Measurements from ENCODE around the gene HDAC9.
A peak's percentile ranks its signal among the peaks of the same experiment; 100 is the strongest.

HDAC9 gene

GRCh38 chr7:18547509-18548187 lies 52.1 kb downstream of the HDAC9 start:
- peaks cover 3% of the 10 kb centered on the region for H3K4me1 ChIP-seq (ENCODE audit: control insufficient read depth, insufficient read depth, low read length)
- H3K27me3 ChIP-seq (ENCODE audit: control insufficient read depth, insufficient read depth, low read length), result no peaks in the 10 kb centered on the region
- no peaks in the 10 kb centered on the region for H3K9me3 ChIP-seq (ENCODE audit: control insufficient read depth, insufficient read depth, low read length)
- no peak overlapping the region for H3K4me3 ChIP-seq (ENCODE audit: low read depth, low read length)
- no peaks in the 10 kb centered on the region for H3K36me3 ChIP-seq (ENCODE audit: control insufficient read depth, insufficient read depth, low read length)
- H3K9ac ChIP-seq (ENCODE audit: low read depth, low read length), result no peak overlapping the region

DNA sequence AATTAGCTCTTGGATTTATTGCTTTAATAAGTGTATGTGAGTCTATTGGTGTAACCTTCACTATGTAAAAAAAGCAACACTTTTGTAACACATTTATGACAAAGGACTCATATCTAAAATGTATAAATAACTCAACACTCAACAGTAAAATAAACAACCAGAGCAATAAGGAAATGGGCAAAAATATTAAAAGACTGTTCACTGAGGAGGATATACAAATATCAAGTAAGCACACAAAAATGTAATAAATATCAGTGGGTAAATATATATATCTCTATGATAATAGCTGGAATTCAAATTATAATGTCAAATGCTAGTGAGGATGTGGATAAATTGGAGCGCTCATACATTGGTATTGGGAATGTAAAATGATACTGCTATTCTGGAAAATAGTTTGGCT lies 53.0 kb downstream of the HDAC9 start:
- no peak overlapping the region for H3K4me3 ChIP-seq (ENCODE audit: low read depth, low read length)
- H3K4me1 ChIP-seq (ENCODE audit: control insufficient read depth, insufficient read depth, low read length), result peaks cover 3% of the 10 kb centered on the region
- no peaks in the 10 kb centered on the region for H3K9me3 ChIP-seq (ENCODE audit: control insufficient read depth, insufficient read depth, low read length)
- no peak overlapping the region for H3K9ac ChIP-seq (ENCODE audit: low read depth, low read length)
- H3K27me3 ChIP-seq (ENCODE audit: control insufficient read depth, insufficient read depth, low read length), result no peaks in the 10 kb centered on the region
- H3K36me3 ChIP-seq (ENCODE audit: control insufficient read depth, insufficient read depth, low read length), result no peaks in the 10 kb centered on the region

DNA sequence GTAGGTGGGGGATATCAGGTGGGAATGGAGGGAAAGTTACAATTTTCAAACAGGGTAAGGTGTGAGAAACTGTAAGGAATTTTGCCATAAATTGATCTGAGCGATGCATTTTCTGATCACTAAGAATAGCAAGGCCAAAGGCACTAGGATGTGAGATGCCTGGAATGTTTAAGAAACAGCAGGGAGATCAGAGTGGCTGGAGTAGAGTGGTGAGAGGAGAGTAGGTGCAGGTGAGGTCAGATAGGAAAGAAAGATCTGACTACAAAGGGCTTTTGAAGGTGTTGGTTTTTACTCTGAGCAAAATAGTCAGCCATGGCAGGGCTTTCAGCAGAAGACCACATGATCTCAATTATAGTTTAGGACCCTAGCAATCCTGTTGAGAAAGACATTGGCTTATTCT lies 55.0 kb downstream of the HDAC9 start:
- no peaks in the 10 kb centered on the region for H3K9me3 ChIP-seq (ENCODE audit: control insufficient read depth, insufficient read depth, low read length)
- no peaks in the 10 kb centered on the region for H3K27me3 ChIP-seq (ENCODE audit: control insufficient read depth, insufficient read depth, low read length)
- no peak overlapping the region for H3K4me3 ChIP-seq (ENCODE audit: low read depth, low read length)
- H3K4me1 ChIP-seq (ENCODE audit: control insufficient read depth, insufficient read depth, low read length), result peaks cover 3% of the 10 kb centered on the region
- no peaks in the 10 kb centered on the region for H3K36me3 ChIP-seq (ENCODE audit: control insufficient read depth, insufficient read depth, low read length)
- H3K9ac ChIP-seq (ENCODE audit: low read depth, low read length), result no peak overlapping the region

- H3K36me3 ChIP-seq (ENCODE audit: control insufficient read depth, insufficient read depth, low read length), result no peaks in the 10 kb centered on the region
- H3K27me3 ChIP-seq (ENCODE audit: control insufficient read depth, insufficient read depth, low read length), result no peaks in the 10 kb centered on the region
- no peaks in the 10 kb centered on the region for H3K9me3 ChIP-seq (ENCODE audit: control insufficient read depth, insufficient read depth, low read length)
- H3K4me3 ChIP-seq (ENCODE audit: low read depth, low read length), result no peak overlapping the region
- H3K4me1 ChIP-seq (ENCODE audit: control insufficient read depth, insufficient read depth, low read length), result peaks cover 3% of the 10 kb centered on the region
- peak overlapping the region; percentile 8 for H3K9ac ChIP-seq (ENCODE audit: low read depth, low read length)
Measured at GRCh38 chr7:18552316-18552916, 56.9 kb downstream of the HDAC9 start.

DNA sequence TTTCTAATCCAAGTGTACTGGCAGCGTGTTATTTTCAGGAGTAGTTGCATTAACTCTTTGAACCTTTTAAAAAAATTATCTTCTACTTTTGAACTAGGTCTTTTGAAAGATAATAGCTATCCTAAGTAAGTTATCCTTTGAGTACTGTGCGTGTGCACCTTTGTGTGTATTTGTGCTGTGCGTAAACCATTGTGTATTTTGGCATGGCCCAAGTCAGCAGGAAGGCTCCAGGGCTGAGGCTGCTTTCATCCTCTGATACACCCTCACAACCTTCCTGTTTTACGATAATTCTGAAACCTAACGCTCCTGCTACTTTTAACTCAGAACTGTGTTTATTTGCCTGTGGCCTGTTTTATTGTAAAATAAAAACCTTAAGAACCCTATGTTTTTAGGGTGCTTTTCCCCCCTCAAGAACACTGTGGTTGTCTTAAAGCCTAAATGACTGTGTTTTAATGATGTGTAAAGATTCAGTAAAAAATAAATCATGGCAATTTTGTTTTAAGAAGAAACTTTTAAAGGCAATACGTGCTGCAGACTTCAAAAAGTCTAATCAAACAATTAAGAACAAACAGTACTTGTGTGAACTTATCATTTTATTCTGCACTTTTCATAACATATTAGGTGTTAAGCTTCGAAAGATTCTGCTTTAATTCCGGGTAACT lies 57.5 kb downstream of the HDAC9 start:
- no peaks in the 10 kb centered on the region for H3K9me3 ChIP-seq (ENCODE audit: control insufficient read depth, insufficient read depth, low read length)
- no peaks in the 10 kb centered on the region for H3K36me3 ChIP-seq (ENCODE audit: control insufficient read depth, insufficient read depth, low read length)
- no peaks in the 10 kb centered on the region for H3K27me3 ChIP-seq (ENCODE audit: control insufficient read depth, insufficient read depth, low read length)
- H3K9ac ChIP-seq (ENCODE audit: low read depth, low read length), result peak overlapping the region; percentile 8
- no peak overlapping the region for H3K4me3 ChIP-seq (ENCODE audit: low read depth, low read length)
- H3K4me1 ChIP-seq (ENCODE audit: control insufficient read depth, insufficient read depth, low read length), result peaks cover 3% of the 10 kb centered on the region

GRCh38 chr7:18553605-18554003 lies 58.1 kb downstream of the HDAC9 start:
- Histone ChIP-seq H3K9me3 (ENCODE audit: control insufficient read depth, insufficient read depth, low read length) (no peaks in the 10 kb centered on the region), H3K4me1 (ENCODE audit: control insufficient read depth, insufficient read depth, low read length) (peaks cover 3% of the 10 kb centered on the region), H3K27me3 (ENCODE audit: control insufficient read depth, insufficient read depth, low read length) (no peaks in the 10 kb centered on the region), H3K4me3 (ENCODE audit: low read depth, low read length) (no peak overlapping the region), H3K36me3 (ENCODE audit: control insufficient read depth, insufficient read depth, low read length) (no peaks in the 10 kb centered on the region), H3K9ac (ENCODE audit: low read depth, low read length) (no peak overlapping the region)

GRCh38 chr7:18555120-18555519 lies 59.6 kb downstream of the HDAC9 start:
- Histone ChIP-seq H3K27me3 (ENCODE audit: control insufficient read depth, insufficient read depth, low read length) (no peaks in the 10 kb centered on the region), H3K36me3 (ENCODE audit: control insufficient read depth, insufficient read depth, low read length) (no peaks in the 10 kb centered on the region), H3K9ac (ENCODE audit: low read depth, low read length) (no peak overlapping the region), H3K4me1 (ENCODE audit: control insufficient read depth, insufficient read depth, low read length) (peaks cover 3% of the 10 kb centered on the region), H3K4me3 (ENCODE audit: low read depth, low read length) (no peak overlapping the region), H3K9me3 (ENCODE audit: control insufficient read depth, insufficient read depth, low read length) (no peaks in the 10 kb centered on the region)

DNA sequence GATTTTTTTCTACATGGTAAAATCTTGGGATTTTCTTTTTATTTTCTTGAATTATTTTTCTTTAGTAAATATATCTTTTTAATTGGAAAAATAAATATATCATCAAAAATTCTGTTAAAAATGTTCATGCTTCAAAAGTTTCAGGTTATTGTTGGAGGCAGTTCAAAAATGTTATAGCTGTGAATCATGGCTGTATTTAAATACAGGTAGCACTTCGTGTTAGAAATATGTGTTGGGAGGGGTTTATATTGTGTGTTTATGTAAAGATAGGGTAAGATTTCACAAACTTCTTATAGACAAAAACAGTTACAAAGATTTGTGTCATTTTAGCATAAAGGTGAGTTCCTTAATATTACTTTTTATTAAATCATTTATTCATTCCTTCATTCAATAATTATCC lies 60.4 kb downstream of the HDAC9 start:
- no peaks in the 10 kb centered on the region for H3K4me1 ChIP-seq (ENCODE audit: control insufficient read depth, insufficient read depth, low read length)

DNA sequence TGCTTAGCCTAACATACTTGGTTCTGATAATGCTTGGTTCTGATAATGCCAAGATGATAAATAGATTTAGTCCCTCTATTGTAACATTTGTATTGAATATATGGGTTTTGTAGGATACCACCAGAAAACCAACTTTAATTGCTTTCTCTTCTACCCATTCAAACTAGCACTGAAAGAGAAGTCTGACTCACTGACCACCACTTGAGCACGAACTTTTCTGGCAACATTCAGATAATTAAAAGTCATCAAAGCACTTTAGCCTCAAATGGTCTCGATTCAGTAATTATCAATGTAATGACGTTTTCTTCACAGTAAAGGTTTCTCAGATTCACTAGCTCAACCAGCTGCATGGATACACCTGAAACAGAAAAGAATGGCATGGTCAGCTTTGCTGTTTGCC lies 63.0 kb downstream of the HDAC9 start:
- no peaks in the 10 kb centered on the region for H3K9me3 ChIP-seq (ENCODE audit: control insufficient read depth, insufficient read depth, low read length)
- H3K36me3 ChIP-seq (ENCODE audit: control insufficient read depth, insufficient read depth, low read length), result no peaks in the 10 kb centered on the region
- no peak overlapping the region for H3K4me3 ChIP-seq (ENCODE audit: low read depth, low read length)
- H3K4me1 ChIP-seq (ENCODE audit: control insufficient read depth, insufficient read depth, low read length), result no peaks in the 10 kb centered on the region
- no peak overlapping the region for H3K9ac ChIP-seq (ENCODE audit: low read depth, low read length)
- H3K27me3 ChIP-seq (ENCODE audit: control insufficient read depth, insufficient read depth, low read length), result no peaks in the 10 kb centered on the region

More for the DNA sequence above, 60.4 kb downstream of the HDAC9 start:
- Histone ChIP-seq H3K4me3 (ENCODE audit: low read depth, low read length) (no peak overlapping the region), H3K9ac (ENCODE audit: low read depth, low read length) (no peak overlapping the region), H3K36me3 (ENCODE audit: control insufficient read depth, insufficient read depth, low read length) (no peaks in the 10 kb centered on the region), H3K9me3 (ENCODE audit: control insufficient read depth, insufficient read depth, low read length) (no peaks in the 10 kb centered on the region), H3K27me3 (ENCODE audit: control insufficient read depth, insufficient read depth, low read length) (no peaks in the 10 kb centered on the region)

GRCh38 chr7:18558910-18559309 lies 63.4 kb downstream of the HDAC9 start:
- Histone ChIP-seq H3K9me3 (ENCODE audit: control insufficient read depth, insufficient read depth, low read length) (no peaks in the 10 kb centered on the region), H3K4me3 (ENCODE audit: low read depth, low read length) (no peak overlapping the region), H3K9ac (ENCODE audit: low read depth, low read length) (no peak overlapping the region), H3K36me3 (ENCODE audit: control insufficient read depth, insufficient read depth, low read length) (no peaks in the 10 kb centered on the region), H3K27me3 (ENCODE audit: control insufficient read depth, insufficient read depth, low read length) (no peaks in the 10 kb centered on the region), H3K4me1 (ENCODE audit: control insufficient read depth, insufficient read depth, low read length) (no peaks in the 10 kb centered on the region)

GRCh38 chr7:18559756-18560155 lies 64.2 kb downstream of the HDAC9 start:
- Histone ChIP-seq H3K9me3 (ENCODE audit: control insufficient read depth, insufficient read depth, low read length) (no peaks in the 10 kb centered on the region), H3K4me3 (ENCODE audit: low read depth, low read length) (no peak overlapping the region), H3K27me3 (ENCODE audit: control insufficient read depth, insufficient read depth, low read length) (no peaks in the 10 kb centered on the region)

GRCh38 chr7:18564779-18565178 lies 69.2 kb downstream of the HDAC9 start:
- Histone ChIP-seq H3K27me3 (ENCODE audit: control insufficient read depth, insufficient read depth, low read length) (no peaks in the 10 kb centered on the region), H3K9me3 (ENCODE audit: control insufficient read depth, insufficient read depth, low read length) (no peaks in the 10 kb centered on the region), H3K4me1 (ENCODE audit: control insufficient read depth, insufficient read depth, low read length) (peaks cover 8% of the 10 kb centered on the region), H3K4me3 (ENCODE audit: low read depth, low read length) (no peak overlapping the region), H3K9ac (ENCODE audit: low read depth, low read length) (no peak overlapping the region), H3K36me3 (ENCODE audit: control insufficient read depth, insufficient read depth, low read length) (no peaks in the 10 kb centered on the region)

More at GRCh38 chr7:18559756-18560155, 64.2 kb downstream of the HDAC9 start:
- Histone ChIP-seq H3K36me3 (ENCODE audit: control insufficient read depth, insufficient read depth, low read length) (no peaks in the 10 kb centered on the region), H3K4me1 (ENCODE audit: control insufficient read depth, insufficient read depth, low read length) (no peaks in the 10 kb centered on the region), H3K9ac (ENCODE audit: low read depth, low read length) (no peak overlapping the region)
